ENCODE data around the gene ZNF836. TPM values are rescaled to one million over a fixed set of nuclear protein-coding genes. Genes with fewer than 3 reads are reported as not detected.

The ZNF836 gene
- total RNA-seq, 3 donors from 2014 or later = 9.1 to 16.6 (median 11.1) TPM

DNA sequence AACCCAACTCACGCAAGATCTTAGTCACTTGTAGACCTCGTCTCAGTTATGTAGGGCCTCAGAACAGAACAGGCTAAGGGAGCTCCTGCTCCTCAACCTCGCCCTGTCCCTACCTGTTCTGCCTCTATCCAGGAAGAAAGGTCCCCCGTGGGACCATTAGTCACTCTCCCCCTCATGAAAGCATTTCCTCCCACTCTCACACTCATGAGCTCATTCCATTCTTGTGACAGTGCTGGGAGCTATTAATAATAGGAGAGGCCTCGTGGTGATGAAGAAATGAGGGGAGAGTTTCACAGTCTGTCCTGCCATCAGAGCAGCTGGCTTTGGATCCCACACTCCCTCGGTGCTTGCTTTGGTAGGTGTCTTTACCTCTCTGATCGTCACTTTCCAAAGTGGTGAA, 28.6 kb upstream of the ZNF836 start:
- no peak for DNase-seq
- Histone ChIP-seq H3K9me3 (no peaks in the 10 kb centered on the region), H3K4me3 (no peak overlapping the region), H3K4me1 (ENCODE audit: low read depth) (peaks cover 7% of the 10 kb centered on the region), H3K36me3 (ENCODE audit: low read depth) (peaks cover 13% of the 10 kb centered on the region)
- TF ChIP-seq, protein P1, sequence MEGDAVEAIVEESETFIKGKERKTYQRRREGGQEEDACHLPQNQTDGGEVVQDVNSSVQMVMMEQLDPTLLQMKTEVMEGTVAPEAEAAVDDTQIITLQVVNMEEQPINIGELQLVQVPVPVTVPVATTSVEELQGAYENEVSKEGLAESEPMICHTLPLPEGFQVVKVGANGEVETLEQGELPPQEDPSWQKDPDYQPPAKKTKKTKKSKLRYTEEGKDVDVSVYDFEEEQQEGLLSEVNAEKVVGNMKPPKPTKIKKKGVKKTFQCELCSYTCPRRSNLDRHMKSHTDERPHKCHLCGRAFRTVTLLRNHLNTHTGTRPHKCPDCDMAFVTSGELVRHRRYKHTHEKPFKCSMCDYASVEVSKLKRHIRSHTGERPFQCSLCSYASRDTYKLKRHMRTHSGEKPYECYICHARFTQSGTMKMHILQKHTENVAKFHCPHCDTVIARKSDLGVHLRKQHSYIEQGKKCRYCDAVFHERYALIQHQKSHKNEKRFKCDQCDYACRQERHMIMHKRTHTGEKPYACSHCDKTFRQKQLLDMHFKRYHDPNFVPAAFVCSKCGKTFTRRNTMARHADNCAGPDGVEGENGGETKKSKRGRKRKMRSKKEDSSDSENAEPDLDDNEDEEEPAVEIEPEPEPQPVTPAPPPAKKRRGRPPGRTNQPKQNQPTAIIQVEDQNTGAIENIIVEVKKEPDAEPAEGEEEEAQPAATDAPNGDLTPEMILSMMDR (IDR thresholded peaks at IDR 0.05) = no peak
- peak; percentile 29 for ATAC-seq
- intact Hi-C loops (cut with DNase I, micrococcal nuclease) = no loop called here

GRCh38 chr19:52198678-52199077, 27.3 kb upstream of the ZNF836 start:
- peaks cover 7% of the 10 kb centered on the region for H3K4me1 ChIP-seq (ENCODE audit: low read depth)
- no peaks in the 10 kb centered on the region for H3K9me3 ChIP-seq
- peaks cover 13% of the 10 kb centered on the region for H3K36me3 ChIP-seq (ENCODE audit: low read depth)
- TF ChIP-seq, protein P1 (IDR thresholded peaks at IDR 0.05) = no peak
- no peak overlapping the region for H3K4me3 ChIP-seq
- no peak for ATAC-seq
- DNase-seq = no peak
- intact Hi-C loops (cut with DNase I, micrococcal nuclease) = no loop called here

- no peak for DNase-seq
- TF ChIP-seq, protein P1 (IDR thresholded peaks at IDR 0.05) = no peak
- H3K4me1 ChIP-seq (ENCODE audit: low read depth) = peaks cover 9% of the 10 kb centered on the region
- ATAC-seq = no peak
- no peak overlapping the region for H3K4me3 ChIP-seq
- intact Hi-C loops (cut with DNase I, micrococcal nuclease) = no loop called here
- peaks cover 9% of the 10 kb centered on the region for H3K36me3 ChIP-seq (ENCODE audit: low read depth)
- no peaks in the 10 kb centered on the region for H3K9me3 ChIP-seq
Measured at GRCh38 chr19:52197964-52198363, 26.5 kb upstream of the ZNF836 start.

DNA sequence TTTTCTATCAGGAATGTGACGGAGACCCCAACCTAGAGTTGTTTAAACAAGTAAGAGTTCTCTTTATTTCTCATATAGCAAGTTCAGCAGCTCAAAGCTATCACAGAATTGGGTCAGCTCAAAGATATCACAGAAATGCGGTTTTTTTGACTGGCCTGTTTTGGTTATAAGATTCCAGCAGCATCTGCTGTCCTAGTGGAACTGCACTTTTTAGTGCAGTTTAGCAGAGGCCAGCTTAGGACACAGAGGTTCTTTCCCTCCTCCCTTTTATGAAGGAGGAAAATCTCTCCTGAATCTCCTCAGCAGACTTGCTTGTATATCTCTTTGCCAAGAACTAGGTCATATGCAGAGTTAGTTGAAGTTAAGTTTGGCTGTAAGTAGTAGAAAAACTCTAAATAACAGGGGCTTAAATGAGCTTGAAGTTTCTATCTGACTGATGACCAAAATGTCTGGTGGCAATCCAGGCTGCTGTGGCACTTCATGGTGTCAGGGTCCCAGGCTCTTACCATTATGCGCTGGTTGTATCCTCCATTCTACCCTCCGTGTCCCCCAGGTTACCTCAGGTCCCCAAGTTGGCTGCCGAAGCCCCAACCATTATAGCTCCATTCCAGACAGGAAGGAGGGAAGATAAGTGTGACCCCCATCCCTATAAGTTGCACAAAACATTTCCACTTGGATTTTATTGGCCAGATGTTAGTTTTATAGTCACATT, 25.0 kb upstream of the ZNF836 start:
- H3K4me3 ChIP-seq = no peak overlapping the region
- H3K9me3 ChIP-seq = no peaks in the 10 kb centered on the region
- ATAC-seq (no peak), DNase-seq (no peak)
- TF ChIP-seq, protein P1 (IDR thresholded peaks at IDR 0.05) = no peak
- peaks cover 24% of the 10 kb centered on the region for H3K4me1 ChIP-seq (ENCODE audit: low read depth)
- intact Hi-C loops (cut with DNase I, micrococcal nuclease) = no loop called here
- H3K36me3 ChIP-seq (ENCODE audit: low read depth) = peaks cover 6% of the 10 kb centered on the region

GRCh38 chr19:52191951-52192350, 20.5 kb upstream of the ZNF836 start:
- intact Hi-C loops (cut with DNase I, micrococcal nuclease) = no loop called here
- ATAC-seq = no peak

More at GRCh38 chr19:52191951-52192350, 20.5 kb upstream of the ZNF836 start:
- H3K4me3 ChIP-seq = no peak overlapping the region
- peaks cover 32% of the 10 kb centered on the region for H3K4me1 ChIP-seq (ENCODE audit: low read depth)
- no peaks in the 10 kb centered on the region for H3K9me3 ChIP-seq
- peaks cover 4% of the 10 kb centered on the region for H3K36me3 ChIP-seq (ENCODE audit: low read depth)
- TF ChIP-seq, protein P1 (IDR thresholded peaks at IDR 0.05) = no peak
- DNase-seq = no peak
